PC-9 (cell line): ENCODE data around the gene ZNF599. TPM values are rescaled to one million over a fixed set of nuclear protein-coding genes. Genes with fewer than 3 reads are reported as not detected.

ENCODE experiments used
- BruUV-seq: library from RNA; stranded (reverse); fragments of 400-500 nt; replicated peaks from 2 replicates; lab custom pipeline; 2021; lab: Mats Ljungman, UMichigan
- CTCF ChIA-PET: fragments of 300-600 bp; sonication (Branson Sonifier 250); formaldehyde crosslinking; loops from one replicate; lab custom pipeline; 2022; ENCODE audit warnings: antibody characterized with exemption; lab: Charles Lee
- POLR2A ChIA-PET: fragments of 300-600 bp; sonication (Branson Sonifier 250); formaldehyde crosslinking; loops from one replicate; lab custom pipeline; 2022; ENCODE audit warnings: antibody characterized with exemption; ENCODE audit not compliant: unreplicated experiment; lab: Charles Lee
- DNase-seq, 2 experiments: peaks; one replicate each; pipeline versions ENCODE4 v3.0.0 to v3.0.0-alpha.2; 2015 to 2022; ENCODE audit warnings: mixed read lengths in 1 of 2
- H2AFZ ChIP-seq: fragments of 200-600 bp; sonication (generic); 2 replicates; pipeline ENCODE4 v1.8.1; 2017; ENCODE audit warnings: antibody characterized with exemption
- H3F3A ChIP-seq: fragments of 200-600 bp; sonication (generic); 2 replicates; pipeline ENCODE4 v1.8.1; 2017; ENCODE audit warnings: antibody characterized with exemption, mild to moderate bottlenecking, low read depth; ENCODE audit not compliant: insufficient read depth
- H3K27ac ChIP-seq: fragments of 200-600 bp; sonication (generic); 2 replicates; pipeline ENCODE4 v1.6.1; 2016; ENCODE audit warnings: mixed run types
- H3K27me3 ChIP-seq: fragments of 200-600 bp; sonication (generic); 2 replicates; pipeline ENCODE4 v1.6.1; 2016; ENCODE audit warnings: low read depth, mixed run types; ENCODE audit not compliant: insufficient read depth
- H3K36me3 ChIP-seq: fragments of 200-600 bp; sonication (generic); 2 replicates; pipeline ENCODE4 v1.6.1; 2016; ENCODE audit warnings: low read depth, mixed run types
- H3K4me1 ChIP-seq: fragments of 200-600 bp; sonication (generic); replicated peaks from 2 replicates; pipeline ENCODE4 v1.6.1; 2016; ENCODE audit warnings: mixed run types; ENCODE audit not compliant: insufficient read depth
- H3K4me2 ChIP-seq: fragments of 200-600 bp; sonication (generic); 2 replicates; pipeline ENCODE4 v1.6.1; 2017; ENCODE audit warnings: mixed run types
- H3K4me3 ChIP-seq: fragments of 200-600 bp; sonication (generic); 2 replicates; pipeline ENCODE4 v1.6.1; 2016; ENCODE audit warnings: mixed run types
- H3K79me2 ChIP-seq: fragments of 200-600 bp; sonication (generic); 2 replicates; pipeline ENCODE4 v1.6.1; 2017; ENCODE audit warnings: low read depth, mixed run types
- H3K9me2 ChIP-seq: fragments of 200-600 bp; sonication (generic); 2 replicates; pipeline ENCODE4 v1.8.1; 2017; ENCODE audit warnings: mild to moderate bottlenecking; ENCODE audit not compliant: insufficient read depth
- H3K9me3 ChIP-seq: fragments of 200-600 bp; sonication (generic); 2 replicates; pipeline ENCODE4 v1.8.1; 2016; ENCODE audit warnings: low read depth; ENCODE audit not compliant: insufficient read depth
- H4K20me1 ChIP-seq: fragments of 200-600 bp; sonication (generic); 2 replicates; pipeline ENCODE4 v1.8.1; 2017; ENCODE audit not compliant: insufficient read depth
- EZH2 ChIP-seq: fragments of 200-600 bp; sonication (generic); IDR thresholded peaks from 2 replicates; pipeline ENCODE4 v1.8.0; 2017; ENCODE audit warnings: antibody characterized with exemption, low read depth
- intact Hi-C: fragments of 100-400 bp; cut with micrococcal nuclease; formaldehyde crosslinking; loops from one replicate; pipeline ENCODE4 v1.10.0; 2022; ENCODE audit not compliant: unreplicated experiment
- total RNA-seq: library from RNA; stranded (reverse); gene quantifications from 2 replicates; pipeline ENCODE4 v1.2.3, GENCODE V29; 2021
- TF ChIP-seq, protein P1 (sequence below): fragments of 200-600 bp; sonication (generic); conservative IDR thresholded peaks from 2 replicates; pipeline ENCODE4 v1.6.1; 2017; ENCODE audit warnings: mixed run types, antibody characterized with exemption, mild to moderate bottlenecking, moderate library complexity

ZNF599 gene
- total RNA-seq, 1 experiment from 2014 or later: 9.2 TPM

DNA sequence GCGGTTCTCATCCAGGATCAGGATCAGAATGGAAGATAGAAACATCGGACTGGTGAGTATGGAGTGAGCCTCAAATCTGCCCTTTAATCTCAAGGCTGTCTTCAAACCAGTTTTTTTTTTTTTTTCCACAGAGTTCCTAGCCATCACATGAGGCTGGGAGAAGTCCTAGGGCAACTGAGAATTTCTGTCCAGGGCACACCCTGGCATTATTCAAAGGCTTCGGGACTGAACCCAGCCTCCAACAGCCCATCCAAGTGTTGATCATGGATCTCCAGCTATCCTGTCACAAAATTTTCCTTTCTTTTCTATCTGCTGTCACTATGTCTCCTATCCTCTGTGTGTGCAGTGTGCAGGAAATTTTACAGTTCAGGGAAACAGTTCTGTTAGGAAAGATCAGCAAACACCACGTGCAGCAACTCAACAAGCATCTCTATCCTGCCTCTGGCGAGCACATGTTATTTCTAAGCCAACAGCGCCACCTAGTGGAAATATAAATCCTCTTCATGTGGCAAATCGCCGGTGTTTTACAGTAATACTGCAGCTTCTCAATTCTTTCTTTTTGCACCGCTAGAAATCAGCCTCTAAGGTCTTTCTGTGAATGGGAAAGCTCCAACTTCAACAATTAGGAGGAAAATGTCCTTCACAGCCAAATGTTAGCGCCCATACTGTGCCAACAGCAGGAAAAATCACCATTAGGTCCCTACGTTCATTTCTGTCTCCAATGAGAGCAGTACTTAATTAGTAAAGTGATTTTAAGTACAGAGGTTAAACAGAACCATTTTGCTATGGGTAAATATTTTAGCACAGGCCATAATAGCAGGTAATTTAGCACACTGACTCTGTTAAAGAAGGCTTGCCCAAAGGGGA lies 60.4 kb downstream of the ZNF599 start:
- no peaks in the 10 kb centered on the region for H3K36me3 ChIP-seq
- no peaks in the 10 kb centered on the region for H4K20me1 ChIP-seq
- H3K9me2 ChIP-seq: no peaks in the 10 kb centered on the region
- no peak overlapping the region for H3K4me2 ChIP-seq
- no peaks in the 10 kb centered on the region for H3K79me2 ChIP-seq
- H3K27me3 ChIP-seq: peaks cover 9% of the 10 kb centered on the region; the same call in 1 of the 2 replicates
- ChIA-PET CTCF (no interaction called here), POLR2A (no interaction called here)
- H3K27ac ChIP-seq: no peak overlapping the region
- BruUV-seq: no TSS peak
- TF ChIP-seq EZH2: no peak
- TF ChIP-seq, protein P1, sequence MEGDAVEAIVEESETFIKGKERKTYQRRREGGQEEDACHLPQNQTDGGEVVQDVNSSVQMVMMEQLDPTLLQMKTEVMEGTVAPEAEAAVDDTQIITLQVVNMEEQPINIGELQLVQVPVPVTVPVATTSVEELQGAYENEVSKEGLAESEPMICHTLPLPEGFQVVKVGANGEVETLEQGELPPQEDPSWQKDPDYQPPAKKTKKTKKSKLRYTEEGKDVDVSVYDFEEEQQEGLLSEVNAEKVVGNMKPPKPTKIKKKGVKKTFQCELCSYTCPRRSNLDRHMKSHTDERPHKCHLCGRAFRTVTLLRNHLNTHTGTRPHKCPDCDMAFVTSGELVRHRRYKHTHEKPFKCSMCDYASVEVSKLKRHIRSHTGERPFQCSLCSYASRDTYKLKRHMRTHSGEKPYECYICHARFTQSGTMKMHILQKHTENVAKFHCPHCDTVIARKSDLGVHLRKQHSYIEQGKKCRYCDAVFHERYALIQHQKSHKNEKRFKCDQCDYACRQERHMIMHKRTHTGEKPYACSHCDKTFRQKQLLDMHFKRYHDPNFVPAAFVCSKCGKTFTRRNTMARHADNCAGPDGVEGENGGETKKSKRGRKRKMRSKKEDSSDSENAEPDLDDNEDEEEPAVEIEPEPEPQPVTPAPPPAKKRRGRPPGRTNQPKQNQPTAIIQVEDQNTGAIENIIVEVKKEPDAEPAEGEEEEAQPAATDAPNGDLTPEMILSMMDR: peak; percentile 86
- H3K4me1 ChIP-seq: no peaks in the 10 kb centered on the region
- H3K4me3 ChIP-seq: no peak overlapping the region
- H2AFZ ChIP-seq: no peak overlapping the region
- peak; percentile 48 to 58 for DNase-seq
- H3K9me3 ChIP-seq: peaks cover 10% of the 10 kb centered on the region; the same call in 1 of the 2 replicates
- no peaks in the 10 kb centered on the region for H3F3A ChIP-seq
- intact Hi-C loops: loop anchor here (1.0 kb wide), 2 partner anchors 73 to 211 kb away; no protein-coding TSS in a partner anchor

DNA sequence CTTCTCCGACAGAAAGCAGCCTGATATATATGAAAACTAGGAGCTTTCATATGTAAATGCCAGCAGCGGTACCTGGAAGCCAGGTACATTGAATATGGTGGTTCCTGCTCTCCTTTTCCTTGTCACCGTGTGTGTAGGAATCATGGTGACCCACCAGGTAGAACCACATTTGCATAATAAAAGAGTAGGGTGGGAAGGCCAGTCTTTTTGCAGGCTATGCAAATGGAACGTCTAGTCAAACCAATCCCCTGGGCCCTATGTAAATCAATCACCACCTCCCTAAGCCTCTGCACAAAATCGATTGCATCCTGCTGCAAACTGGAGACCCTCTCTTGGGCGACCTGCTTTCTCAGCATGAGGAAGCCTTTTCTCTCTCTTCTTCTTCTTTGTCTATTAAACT lies 61.1 kb downstream of the ZNF599 start:
- H3K4me2 ChIP-seq: no peak overlapping the region
- CTCF ChIA-PET: no interaction called here
- BruUV-seq: no TSS peak
- H3K4me1 ChIP-seq: no peaks in the 10 kb centered on the region
- H3F3A ChIP-seq: no peaks in the 10 kb centered on the region
- no peak for DNase-seq
- no peaks in the 10 kb centered on the region for H3K9me2 ChIP-seq
- POLR2A ChIA-PET: no interaction called here
- H2AFZ ChIP-seq: no peak overlapping the region
- no peaks in the 10 kb centered on the region for H4K20me1 ChIP-seq
- H3K9me3 ChIP-seq: peaks cover 10% of the 10 kb centered on the region; the same call in 1 of the 2 replicates
- H3K79me2 ChIP-seq: no peaks in the 10 kb centered on the region
- H3K27me3 ChIP-seq: peaks cover 3% of the 10 kb centered on the region; the same call in 1 of the 2 replicates
- TF ChIP-seq, protein P1: no peak
- TF ChIP-seq EZH2: no peak
- intact Hi-C loops: loop anchor here (1.0 kb wide), 2 partner anchors 73 to 211 kb away; no protein-coding TSS in a partner anchor
- H3K4me3 ChIP-seq: no peak overlapping the region
- H3K36me3 ChIP-seq: no peaks in the 10 kb centered on the region
- H3K27ac ChIP-seq: no peak overlapping the region

Other genes with a start within 250 kb of the ZNF599 start
- gene SCGB2B2, start 96.1 kb downstream of the ZNF599 start, total RNA-seq: 1.4 and 1.9 TPM in 2 replicates
- gene ZNF302, start 95.5 kb downstream of the ZNF599 start, total RNA-seq: 17.5 and 19.5 TPM in 2 replicates
- 2.6 and 4.7 TPM in 2 replicates for gene ZNF181, start 39.0 kb downstream of the ZNF599 start, total RNA-seq
- gene ZNF30, start 153.7 kb upstream of the ZNF599 start, total RNA-seq: 1.3 and 1.9 TPM in 2 replicates
- 3.5 and 4.1 TPM in 2 replicates for gene ZNF792, start 191.0 kb upstream of the ZNF599 start, total RNA-seq
- gene GRAMD1A, start 227.1 kb upstream of the ZNF599 start, total RNA-seq: 62.7 and 105 TPM in 2 replicates